ENCODE measurements around the gene HS3ST4. TPM values are rescaled to one million over a fixed set of nuclear protein-coding genes. Genes with fewer than 3 reads are reported as not detected.

The HS3ST4 gene
- total RNA-seq, 4 donors from 2014 or later = not detected

DNA sequence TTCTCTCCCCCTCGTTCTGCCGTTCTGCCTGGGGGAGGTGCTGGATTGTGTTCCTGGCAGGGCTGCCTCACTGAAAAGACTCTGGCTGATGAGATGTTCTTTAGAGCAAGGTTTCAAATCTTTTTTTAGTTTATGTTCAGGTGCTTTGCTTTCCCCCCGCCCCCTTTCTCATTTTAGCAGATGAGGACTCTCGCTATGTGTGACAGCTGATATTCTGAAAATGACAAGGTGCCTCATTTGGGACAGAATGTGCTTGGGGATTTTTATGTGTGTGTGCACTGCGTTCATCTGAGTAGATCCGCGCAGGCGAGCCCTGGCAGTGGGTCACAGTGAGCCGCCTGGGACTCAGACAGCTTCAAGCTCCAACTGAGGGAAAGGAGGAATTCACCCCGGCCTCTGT, 205.9 kb downstream of the HS3ST4 start:
- ATAC-seq (ENCODE audit: low FRiP score) (no peak), DNase-seq (ENCODE audit: low spot score) (no peak)
- TF ChIP-seq, protein P1, sequence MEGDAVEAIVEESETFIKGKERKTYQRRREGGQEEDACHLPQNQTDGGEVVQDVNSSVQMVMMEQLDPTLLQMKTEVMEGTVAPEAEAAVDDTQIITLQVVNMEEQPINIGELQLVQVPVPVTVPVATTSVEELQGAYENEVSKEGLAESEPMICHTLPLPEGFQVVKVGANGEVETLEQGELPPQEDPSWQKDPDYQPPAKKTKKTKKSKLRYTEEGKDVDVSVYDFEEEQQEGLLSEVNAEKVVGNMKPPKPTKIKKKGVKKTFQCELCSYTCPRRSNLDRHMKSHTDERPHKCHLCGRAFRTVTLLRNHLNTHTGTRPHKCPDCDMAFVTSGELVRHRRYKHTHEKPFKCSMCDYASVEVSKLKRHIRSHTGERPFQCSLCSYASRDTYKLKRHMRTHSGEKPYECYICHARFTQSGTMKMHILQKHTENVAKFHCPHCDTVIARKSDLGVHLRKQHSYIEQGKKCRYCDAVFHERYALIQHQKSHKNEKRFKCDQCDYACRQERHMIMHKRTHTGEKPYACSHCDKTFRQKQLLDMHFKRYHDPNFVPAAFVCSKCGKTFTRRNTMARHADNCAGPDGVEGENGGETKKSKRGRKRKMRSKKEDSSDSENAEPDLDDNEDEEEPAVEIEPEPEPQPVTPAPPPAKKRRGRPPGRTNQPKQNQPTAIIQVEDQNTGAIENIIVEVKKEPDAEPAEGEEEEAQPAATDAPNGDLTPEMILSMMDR (IDR thresholded peaks at IDR 0.05) = no peak

DNA sequence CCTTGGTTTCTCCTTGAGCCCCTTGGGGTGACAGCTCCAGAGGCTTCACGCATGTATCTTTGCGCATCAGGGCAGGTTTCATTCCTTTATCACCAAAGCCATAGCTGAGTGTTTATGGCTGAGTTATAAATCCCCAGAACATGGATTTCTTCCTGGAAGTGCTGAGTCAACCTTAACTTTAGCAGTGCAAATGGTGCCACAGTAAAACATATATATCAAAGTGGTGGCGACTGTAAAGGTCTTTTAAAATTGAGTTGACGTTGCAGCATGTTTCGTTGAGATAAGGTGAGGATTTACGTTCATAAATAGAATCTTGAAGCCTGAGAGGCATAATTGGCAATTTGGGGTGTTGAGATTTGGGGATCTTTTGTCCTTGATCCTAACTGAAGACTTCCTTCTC, 214.1 kb downstream of the HS3ST4 start:
- TF ChIP-seq, protein P1 (IDR thresholded peaks at IDR 0.05) = no peak
- ATAC-seq (ENCODE audit: low FRiP score) = no peak
- no peak for DNase-seq (ENCODE audit: low spot score)

DNA sequence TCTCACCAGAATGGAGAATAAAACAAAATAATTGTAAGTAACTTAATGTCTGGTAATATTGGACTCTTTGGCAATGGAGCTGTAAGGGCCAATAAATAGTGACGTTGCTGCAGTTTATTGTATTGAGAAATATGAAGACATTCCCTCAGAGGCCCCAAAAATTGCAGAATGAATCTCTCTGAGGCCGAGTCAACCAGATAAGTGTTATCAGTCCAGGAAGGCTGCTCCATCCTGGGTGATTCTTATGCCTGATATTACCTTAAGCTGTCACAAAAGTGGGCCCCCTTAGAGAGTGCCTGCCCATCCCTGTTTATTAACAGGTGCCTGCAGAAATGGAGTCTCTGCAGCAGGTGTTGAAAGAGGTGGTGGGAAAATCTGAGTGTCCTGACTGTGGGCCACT, 219.2 kb downstream of the HS3ST4 start:
- no peak for DNase-seq (ENCODE audit: low spot score)
- TF ChIP-seq, protein P1 (IDR thresholded peaks at IDR 0.05) = no peak
- no peak for ATAC-seq (ENCODE audit: low FRiP score)

DNA sequence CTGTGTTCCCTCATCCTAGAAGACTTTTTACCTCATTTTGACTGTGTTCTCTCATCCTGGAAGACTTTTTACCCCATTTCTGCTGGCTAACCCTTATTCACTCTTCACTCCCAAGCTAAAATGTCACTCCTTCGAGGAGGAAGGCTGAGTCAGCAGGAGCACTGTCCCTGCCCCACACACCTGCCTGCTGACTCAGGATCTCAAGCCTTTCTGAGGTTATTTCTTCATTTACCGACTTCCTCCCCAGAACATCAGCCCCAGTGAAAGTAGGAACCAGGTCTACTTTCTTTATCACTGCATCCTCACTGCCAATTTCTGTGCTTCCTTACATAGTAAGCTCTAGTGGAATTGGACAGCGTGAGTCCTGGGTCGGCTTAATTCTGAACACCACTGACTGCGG, 220.6 kb downstream of the HS3ST4 start:
- TF ChIP-seq, protein P1 (IDR thresholded peaks at IDR 0.05) = no peak

DNA sequence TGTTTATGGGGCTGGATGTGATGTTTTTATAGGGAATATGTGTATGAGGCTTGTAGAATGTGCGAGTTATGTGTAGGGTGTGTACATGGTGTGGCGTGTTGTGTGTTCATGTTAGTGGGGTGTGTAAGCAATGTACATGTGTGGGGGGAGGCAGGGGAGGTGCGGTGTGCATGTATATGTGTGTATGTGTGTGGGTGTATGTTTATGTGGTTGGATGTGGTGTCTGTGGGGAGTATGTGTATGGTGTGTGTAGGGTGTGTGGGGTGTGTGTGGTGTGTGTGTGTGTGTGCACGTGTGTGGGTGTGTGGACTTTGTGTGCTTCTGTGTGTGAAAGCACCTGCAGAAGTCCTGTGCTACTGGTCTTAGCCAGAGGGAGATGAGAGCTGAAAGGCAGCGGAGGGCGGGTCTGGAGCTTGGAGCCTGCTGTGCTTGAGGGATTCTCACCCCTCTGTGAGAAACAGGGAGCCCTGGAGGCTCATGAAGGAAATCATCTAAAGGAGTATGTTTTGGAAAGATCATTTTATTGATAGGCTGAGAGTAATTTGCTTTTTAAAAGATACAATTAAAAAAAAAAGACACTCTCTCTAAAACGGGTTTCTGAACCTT, 222.7 kb downstream of the HS3ST4 start:
- TF ChIP-seq, protein P1 (IDR thresholded peaks at IDR 0.05) = no peak
- no peak for DNase-seq (ENCODE audit: low spot score)
- ATAC-seq (ENCODE audit: low FRiP score) = no peak

More for the DNA sequence above, 220.6 kb downstream of the HS3ST4 start:
- ATAC-seq (ENCODE audit: low FRiP score) (no peak), DNase-seq (ENCODE audit: low spot score) (no peak)

DNA sequence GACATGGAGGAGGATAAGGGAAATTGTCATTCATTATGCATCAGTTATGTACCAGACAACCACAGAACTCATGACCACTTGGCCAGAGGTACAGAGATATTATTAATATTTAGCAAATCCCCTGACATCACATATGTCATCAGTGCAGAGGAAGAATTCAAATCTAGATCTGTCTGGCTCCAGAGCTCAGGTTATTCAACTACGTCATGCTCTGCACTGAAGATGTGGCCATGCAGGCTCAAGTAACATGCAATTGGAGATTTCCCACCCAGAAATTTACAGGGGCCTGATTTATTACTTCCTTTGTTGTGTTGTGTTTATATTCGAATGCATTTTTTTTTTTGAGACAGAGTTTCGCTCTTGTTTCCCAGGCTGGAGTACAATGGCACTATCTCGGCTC, 224.3 kb downstream of the HS3ST4 start:
- TF ChIP-seq, protein P1 (IDR thresholded peaks at IDR 0.05) = no peak
- ATAC-seq (ENCODE audit: low FRiP score) = no peak
- no peak for DNase-seq (ENCODE audit: low spot score)

DNA sequence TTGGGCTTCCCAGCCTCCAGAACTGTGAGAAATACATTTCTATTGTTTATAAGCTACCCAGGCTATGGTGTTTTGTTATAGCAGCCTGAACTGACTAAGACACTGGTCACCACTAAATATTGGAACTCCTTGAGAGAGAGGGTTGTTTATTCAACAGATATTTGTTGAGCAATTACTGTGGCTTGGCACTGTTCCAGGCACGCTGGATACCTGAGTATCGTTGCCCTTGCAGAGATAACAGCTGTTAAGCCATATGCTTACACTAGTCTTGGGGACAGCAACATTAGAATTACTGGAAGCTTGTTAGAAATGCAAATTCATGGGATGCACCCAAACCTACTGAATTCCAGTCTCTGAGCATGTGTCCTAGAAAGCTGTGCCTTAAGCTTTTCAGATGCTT, 230.7 kb downstream of the HS3ST4 start:
- ATAC-seq (ENCODE audit: low FRiP score) = no peak
- TF ChIP-seq, protein P1 (IDR thresholded peaks at IDR 0.05) = no peak
- DNase-seq (ENCODE audit: low spot score) = no peak

Measured in omental fat pad (tissue), 4 donors.